Embryonic facial prominence (tissue), 1 donor: ENCODE measurements around the gene SLAMF6.
"Not testable (repeated sequence)": the region's sequence is repeated elsewhere in the genome, so short reads cannot be mapped to it uniquely, and the experiment has no call there.

Source experiments
- DNase-seq: peaks from one replicate; pipeline ENCODE4 v3.0.0-alpha.2; 2016; ENCODE audit errors: extremely low spot score

SLAMF6 gene

DNA sequence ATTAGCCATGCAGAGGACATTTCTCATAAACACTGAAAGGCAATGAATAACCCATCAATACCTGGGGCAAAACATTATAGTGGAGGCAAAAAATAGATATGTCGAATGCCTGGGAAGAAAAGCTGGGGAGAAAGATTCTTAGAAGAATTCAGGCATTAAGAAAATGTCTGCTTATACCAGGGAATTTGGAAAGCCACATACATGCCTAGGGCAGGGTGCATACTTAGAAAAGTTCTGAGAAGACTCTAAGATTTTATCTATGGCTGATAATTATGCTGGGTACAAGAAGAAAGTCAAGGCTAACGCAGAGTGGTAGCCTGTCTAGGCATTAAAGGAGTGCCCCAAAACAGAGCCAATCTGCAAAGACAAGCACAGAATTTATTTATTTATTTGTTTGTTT lies 18.4 kb downstream of the SLAMF6 start:
- no peak for DNase-seq

DNA sequence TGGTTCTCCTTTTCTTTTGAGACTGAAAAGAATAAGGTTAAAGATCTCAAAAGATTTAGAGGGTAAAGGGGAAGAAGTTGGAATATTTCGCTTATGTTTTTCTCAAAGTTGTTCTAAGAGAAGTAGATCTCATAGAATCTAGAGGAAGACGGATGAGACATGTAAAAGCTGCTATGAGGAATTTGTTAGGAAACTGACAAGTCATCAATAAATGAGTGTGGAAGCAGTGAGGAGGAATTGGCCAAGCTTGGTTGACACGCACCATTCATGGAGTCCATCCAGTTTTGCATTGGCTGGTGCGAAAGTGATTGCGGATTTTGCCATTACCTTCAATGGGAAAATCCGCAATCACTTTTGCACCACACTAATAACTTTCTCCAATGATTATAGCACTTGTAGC lies 20.0 kb downstream of the SLAMF6 start:
- no peak for DNase-seq

DNA sequence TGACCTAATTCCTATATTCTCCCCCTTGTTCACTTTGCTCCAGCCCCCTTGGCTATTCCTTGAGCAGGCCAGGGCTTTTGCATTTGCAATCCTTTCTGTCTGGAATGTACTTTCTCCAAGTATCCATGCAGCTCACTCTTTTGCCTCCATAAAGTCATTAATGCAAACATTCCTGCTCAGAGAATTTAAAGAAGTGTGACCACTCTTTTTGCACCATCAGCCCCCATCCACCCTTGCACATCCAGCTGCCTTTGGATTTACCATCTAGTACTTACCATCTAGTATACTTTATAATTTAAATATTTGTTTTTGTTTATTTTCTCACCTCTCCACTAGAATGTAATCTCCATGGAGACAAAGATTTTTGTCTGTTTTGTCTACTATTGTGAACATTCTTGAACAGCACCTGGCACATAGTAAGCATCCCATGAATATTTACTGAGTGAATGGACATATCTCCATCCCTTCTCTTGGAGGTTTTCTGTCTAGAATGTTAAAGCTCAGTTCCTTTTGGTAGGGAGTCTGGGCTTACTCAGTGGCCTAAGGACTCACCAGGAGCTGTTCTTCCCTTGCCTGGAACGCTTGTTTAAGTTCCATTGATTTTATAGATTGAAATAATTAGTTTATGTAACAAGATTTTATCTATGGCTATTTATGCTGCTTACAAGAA lies 22.6 kb downstream of the SLAMF6 start:
- no peak for DNase-seq

DNA sequence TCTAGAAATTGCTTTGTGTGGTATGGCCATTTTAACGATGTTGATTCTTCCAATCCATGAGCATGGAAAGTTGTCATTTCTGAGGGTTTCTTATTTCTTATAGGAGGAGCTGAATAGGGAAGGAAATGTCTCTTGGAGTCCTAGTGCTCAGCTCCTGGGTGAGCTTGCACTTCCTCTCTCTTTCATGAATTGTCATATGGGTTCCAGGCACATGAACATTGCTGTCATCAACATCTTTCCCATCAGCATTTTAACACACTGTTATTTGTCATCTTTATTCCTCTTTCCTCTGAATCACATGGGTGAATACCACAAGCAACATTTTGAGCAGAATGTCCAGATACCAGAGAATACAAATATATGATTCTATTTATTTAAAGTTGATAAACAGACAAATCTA lies 23.4 kb downstream of the SLAMF6 start:
- no peak for DNase-seq

DNA sequence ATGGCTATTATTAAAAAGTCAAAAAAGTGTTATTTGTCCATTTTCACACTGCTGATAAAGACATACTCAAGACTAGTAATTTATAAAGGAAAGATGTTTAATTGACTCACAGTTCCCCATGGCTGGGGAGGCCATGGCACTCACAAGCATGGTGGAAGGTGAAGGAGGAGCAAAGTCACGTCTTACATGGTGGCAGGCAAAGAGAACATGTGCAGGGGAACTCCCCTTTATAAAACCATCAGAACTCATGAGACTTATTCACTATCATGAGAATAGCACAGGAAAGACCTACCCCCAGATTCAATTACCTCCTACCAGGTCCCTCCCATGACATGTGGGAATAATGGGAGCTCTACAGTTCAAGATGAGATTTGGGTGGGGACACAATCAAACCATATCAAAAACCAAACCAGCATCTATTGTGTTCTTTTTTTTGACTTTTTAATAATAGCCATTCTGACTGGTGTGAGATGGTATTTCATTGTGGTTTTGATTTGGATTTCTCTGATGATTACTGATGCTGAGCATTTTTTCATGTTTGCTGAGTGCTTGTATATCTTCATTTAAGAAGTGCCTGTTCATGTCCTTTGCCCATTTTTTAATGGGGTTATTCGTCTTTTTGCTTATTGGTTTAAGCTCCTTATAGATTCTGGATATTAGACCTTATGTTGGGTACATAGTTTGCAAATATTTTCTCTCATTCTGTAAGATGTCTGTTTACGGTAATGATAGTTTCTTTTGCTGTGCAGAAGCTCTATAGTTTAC lies 24.6 kb downstream of the SLAMF6 start:
- not testable (repeated sequence) for DNase-seq

DNA sequence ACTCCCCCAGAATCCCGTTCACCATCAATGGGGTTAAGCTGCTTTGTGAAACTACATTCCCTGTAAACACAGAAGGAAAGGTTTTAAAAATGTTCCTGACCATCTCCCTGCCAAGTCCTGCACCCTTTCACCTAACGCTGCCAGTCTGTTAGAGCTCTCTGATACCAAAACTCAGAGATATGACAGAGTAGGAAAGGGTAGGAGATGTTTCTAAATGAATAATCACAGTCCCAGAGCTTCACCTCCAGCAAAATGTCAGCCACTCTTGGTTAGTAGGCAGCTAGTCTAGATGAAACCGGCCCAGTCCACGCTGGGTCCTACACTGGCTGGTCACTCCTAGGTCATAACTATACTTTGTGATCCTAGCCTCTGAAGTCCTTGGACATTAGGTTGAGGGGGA lies 26.7 kb downstream of the SLAMF6 start:
- DNase-seq = no peak

DNA sequence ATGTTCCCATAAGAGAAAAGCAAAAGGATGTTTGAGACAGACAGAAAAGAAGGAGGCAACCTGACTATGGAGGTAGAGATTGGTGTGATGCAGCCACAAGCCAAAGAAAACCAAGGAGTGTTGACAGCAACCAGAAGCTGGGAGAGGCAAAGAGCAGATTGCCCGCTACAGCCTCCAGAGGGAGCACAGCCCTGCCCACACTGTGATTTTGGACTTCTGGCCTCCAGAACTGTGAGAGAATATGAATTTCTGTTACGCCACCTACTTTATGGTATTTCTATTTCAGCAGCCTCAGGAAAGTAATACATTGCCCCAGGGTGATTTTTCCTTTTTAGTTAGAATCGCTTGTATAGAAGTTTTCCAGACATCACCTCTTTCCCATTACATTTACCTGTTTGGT lies 28.4 kb downstream of the SLAMF6 start:
- DNase-seq = no peak

DNA sequence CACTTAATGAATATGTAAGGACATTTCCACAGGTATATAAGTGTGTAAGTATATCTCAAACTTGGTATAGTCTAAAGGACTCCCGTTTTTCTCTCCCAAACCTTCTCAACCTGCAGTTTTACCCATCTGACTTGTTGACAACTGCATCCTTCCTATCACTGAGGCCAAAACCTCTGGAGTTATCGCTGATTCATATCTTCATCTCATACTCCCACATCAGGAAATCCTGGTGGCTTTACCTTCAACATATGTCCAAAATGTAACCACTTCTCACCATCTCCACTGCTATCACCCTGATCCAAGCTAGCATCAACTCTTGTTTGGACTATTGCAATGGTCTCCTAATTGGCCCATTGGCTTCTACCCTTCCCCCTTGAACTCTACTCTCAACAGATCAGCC lies 30.4 kb downstream of the SLAMF6 start:
- no peak for DNase-seq

DNA sequence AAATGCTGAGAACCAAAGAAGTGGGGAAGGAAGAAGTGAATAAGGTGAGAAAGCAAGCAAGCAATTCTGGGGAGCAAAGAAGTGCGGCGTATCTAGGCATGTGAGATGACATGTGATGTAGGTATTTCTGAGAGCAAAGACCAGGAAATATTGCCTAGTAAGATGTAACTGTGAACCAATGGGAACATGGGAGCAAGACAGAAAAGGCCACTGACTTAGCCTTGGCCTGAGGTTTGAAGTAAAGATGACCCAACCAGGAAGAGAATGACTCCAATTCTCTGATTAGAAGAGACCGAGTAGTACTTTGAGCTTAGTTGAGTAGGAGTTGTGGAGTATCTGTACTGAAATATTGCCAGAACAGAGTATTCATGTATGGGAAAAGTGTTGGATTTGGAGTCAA lies 31.1 kb downstream of the SLAMF6 start:
- DNase-seq = no peak

DNA sequence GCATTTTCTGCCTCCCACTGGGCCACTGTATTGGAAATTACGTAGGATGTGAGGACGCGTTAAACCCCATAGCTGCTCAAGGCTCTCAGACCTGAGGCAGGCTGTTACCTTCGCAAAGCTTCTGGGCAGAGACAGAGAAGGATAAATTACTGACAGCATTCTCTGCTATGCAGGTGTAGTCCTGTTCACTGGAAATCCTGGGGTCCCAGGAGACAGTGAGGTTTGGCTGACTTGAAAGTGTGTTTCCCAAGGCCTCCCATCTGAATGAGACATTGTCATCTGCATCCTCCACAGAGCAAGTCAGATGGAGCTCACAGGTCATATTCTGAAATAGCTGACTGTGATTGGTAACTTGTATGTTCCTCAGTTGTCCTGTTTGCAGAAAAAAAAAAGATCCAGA lies 32.0 kb downstream of the SLAMF6 start:
- no peak for DNase-seq

DNA sequence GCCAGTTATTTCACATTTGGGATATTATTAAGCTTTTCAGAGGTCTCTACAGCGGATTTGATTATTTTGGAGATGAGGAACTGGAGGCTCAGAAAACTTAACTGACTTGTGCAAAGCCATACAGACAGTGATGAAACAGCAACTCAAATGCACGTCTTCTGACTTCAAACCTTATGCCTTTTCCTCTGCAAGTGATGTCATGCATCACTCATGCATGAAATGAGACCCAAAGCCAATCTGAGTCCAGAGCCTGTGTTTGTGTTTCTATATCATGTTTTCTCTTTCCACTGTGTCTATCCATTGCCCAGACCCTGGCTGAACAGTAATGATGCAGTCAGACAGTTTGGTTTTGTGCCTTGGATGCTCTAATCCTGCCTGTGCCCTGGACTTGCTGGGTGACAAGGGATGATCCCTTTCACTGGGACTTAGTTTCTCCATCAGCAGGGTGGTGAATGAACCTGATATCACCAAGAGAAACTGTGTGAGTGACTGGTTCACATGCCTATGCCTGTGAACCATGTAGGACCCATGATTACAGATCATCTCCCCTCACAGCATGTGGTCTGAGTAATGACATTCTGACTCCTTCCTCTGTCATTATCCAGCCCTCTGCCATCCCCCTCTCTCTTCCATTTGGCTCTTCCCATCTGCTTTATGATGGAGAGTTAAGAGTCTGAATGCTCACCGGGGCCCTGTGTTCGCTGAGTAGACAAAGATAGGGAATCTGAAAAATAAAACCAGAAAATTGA lies 33.4 kb downstream of the SLAMF6 start:
- DNase-seq = no peak

DNA sequence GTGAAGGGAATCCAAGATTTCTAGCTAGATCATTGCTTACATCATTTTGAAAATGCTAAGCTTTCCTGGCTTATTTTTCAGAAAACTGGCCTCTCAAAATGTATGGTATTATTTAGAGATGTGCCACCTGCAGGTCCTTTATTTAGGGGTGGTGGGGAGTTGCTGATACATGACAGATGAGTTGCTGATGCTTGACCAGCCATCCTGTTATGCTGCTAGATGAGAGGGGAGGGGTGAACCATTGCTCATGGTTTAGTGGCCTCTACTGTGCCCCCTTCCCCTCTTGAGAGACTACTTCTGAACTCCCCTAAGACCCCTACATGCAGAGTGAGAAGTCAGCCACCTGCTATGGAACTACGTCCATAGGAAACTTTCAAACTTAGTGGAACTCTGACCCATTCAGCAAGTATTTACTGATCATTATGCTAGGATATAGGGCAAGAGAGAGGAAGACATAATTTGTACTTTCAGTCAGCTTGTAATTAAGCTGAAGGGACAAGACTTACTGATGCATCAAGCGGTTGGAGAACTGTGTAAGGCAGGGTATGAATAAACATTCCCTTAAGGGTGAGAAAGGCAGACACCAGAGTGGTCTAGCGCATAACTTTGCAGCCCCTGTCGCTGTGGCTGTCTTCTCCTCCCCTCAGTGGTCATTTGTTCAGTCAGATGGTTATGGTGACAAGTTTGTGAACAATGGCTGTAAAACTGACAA lies 34.6 kb downstream of the SLAMF6 start:
- no peak for DNase-seq

DNA sequence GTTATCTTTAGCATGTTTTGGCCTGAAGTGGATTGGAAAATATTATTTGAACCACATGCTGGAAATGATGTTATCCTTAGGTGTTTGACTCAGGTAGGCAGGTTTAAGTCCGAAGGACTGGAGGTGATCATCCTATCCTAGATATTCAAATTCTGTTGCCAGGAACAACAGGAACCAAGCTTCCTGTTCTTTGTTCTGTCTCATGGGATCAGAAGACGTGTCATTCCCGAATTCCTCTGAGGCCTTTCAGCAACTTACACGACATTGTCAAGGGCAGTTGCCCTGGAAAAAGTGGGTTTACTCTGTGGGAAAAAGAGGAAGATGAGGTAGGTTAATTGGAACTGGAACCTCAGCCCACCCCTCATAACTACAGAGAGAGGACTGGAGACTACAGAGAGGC lies 36.6 kb downstream of the SLAMF6 start:
- DNase-seq = no peak

DNA sequence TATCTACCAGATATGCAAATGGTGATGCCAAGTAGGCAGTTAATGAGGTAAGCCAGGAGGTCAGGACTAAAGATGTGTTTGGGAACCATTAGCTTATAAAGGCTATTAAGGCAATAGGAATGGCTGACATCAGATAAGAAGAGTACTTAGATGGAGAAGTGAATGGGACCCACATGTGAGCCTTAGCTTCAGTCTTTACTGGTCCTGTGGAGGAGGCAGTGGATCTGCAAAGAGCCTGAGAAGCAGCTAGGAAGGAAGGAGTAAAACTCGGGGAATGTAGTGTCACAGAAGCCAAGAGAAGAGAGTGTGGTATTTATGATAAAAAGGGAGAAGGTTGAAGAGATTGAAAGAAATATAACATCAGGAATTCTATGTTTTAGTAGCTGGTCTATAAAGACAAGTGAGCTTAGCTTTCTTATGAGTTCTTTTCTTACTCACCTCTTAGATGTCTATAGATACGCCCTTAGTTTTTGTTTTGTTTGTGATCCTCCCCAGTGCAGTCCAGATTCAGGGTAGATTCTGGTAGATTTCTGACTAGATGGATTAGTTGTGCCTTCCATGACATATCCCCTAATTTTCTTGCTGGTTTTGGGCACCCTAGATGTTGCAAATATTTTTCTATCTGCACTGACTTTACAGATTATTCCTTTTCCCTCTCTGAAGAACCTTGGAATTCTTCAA lies 39.4 kb downstream of the SLAMF6 start:
- DNase-seq = no peak

DNA sequence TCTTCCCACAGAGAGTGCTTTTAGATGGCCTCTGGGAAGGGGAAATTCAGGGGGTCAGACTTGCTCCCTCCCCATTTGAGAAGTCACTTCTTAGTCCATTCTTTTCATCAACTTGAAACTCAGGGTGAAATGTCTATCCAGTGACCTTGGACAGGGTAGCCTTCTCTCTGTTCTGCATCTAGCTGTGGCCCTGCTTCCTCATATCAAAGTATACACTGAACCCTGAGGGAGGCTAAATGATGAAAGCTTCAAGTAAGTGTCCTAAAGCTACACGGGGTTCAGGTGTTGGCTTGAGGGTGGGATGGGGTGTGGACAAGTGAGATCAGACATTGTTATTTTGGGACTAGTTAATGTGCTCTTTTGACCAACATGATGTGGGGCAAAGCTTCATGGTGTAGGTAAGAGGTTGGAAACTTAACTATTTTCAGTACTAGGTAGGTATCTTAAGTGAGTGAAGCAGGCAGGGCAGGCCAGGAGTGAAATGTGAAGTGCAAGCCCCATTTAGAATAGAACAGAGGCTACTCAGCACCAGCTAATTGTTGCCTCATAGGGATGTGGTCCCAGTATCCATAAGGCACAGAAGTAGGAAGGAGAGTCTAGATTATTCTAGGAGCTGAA lies 41.0 kb downstream of the SLAMF6 start:
- DNase-seq = no peak

DNA sequence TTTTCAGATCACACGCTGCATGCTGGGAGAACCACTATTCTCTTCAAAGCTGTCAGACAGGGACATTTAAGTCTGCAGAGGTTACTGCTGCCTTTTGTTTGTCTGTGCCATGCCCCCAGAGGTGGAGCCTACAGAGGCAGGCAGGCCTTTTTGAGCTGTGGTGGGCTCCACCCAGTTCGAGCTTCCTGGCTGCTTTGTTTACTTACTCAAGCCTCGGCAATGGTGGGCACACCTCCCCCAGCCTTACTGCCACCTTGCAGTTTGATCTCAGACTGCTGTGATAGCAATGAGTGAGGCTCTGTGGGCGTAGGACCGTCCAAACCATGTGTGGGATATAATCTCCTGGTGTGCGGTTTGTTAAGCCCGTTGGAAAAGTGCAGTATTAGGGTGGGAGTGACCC lies 42.3 kb downstream of the SLAMF6 start:
- DNase-seq = not testable (repeated sequence)

DNA sequence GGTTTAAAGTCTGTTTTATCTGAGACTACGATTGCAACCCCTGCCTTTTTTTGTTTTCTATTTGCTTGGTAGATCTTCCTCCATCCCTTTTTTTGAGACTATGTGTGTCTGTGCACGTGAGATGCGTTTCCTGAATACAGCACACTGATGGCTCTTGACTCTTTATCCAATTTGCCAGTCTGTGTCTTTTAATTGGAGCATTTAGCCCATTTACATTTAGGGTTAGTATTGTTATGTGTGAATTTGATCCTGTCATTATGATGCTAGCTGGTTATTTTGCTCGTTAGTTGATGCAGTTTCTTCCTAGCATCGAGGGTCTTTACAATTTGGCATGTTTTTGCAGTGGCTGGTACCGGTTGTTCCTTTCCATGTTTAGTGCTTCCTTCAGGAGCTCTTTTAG lies 44.0 kb downstream of the SLAMF6 start:
- not testable (repeated sequence) for DNase-seq

DNA sequence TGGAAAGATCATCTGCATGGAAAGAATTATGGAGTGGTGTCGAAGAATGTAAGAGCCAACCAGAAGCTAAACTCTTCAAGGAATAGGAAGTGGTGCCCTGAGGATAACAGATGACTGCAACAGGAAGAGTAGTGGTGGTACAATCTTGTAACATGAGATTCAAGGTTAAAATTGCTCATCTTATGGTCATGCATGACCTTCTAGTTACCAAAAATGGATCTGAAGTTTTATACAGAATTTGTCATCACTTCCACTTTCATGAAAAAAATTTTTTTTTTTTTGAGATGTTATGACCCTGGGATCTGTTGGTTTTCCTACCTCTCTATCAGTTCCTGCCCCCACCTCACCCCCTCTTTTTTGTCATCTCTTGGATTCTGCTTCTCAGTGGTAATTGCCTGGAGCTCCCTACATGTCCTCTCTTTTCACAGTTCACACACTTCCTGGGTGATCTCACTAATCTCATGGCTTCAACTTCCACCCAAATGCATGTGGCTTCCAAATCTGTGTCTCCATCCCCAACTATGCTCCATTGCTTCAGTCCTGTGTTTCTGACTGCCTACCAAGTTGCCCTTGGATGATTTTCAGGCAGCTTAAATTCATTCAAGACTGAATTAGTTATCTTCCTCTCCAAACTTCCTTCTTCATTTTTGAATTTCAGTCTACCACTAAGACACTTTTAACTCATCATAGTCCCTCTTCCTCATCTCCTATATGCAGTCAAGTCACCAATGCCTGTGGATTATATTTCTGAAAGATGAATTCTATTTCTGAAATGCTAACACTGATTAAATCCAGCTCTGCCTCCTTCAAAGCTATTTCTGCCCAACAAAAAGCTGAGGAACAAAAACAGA lies 48.4 kb downstream of the SLAMF6 start:
- no peak for DNase-seq

DNA sequence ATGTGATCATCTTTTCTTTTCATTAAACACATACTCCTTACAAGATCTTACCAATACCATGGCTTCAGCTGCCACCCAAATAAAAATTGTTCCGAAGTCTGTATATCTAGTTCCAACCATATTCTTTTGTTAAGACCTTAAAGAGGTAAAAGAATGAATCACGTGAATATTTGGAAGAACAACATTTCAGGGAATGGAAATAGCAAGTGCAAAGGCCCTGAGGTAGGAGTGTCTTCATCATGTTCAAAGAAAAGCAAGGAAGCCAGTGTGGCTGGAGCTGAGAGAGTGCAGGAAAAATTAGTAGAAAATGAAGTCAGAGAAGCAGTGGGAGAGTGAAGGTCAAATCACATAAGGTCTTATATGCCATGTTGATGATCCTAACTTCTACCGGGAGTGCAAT lies 50.9 kb downstream of the SLAMF6 start:
- DNase-seq = no peak

DNA sequence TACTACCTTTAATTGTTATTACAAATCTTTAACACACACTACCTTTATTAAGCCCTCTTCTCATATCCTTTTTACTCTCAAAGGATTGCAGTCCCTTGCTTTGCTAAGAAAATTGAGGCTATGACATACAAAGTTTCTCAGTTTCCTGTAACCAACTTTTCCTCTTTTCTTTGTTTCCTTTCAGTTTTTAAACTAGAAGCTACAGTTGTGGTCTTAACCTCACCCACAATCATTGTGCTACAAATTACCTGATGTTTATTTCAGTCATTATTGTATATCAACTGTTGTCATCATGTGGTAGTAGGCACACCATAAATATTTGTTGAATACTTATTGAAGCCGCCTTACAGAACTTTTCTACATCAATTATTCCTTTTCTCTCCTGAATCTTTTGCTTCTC lies 51.8 kb downstream of the SLAMF6 start:
- no peak for DNase-seq
